ENCODE measurements around the gene ZNF124.

DNA sequence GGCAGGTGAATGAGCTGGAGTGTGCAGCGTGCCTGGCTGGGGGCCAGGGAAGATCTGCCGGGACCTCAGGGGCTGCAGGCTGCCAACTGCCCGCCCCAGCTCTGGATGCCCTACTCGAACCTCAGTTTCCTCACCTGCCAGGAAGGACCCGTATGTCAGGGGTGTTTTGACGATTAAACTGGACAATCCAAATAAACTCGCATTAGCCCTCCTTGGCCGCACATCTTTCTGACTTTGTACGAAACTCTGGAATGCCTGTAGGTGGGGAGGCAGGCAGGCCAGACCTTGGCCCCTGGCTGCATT lies 59.4 kb downstream of the ZNF124 start:
- TF ChIP-seq EZH2phosphoT487 (IDR thresholded peaks at IDR 0.05; ENCODE audit: low read depth, severe bottlenecking, unreplicated experiment) (no peak), EZH2 (IDR thresholded peaks at IDR 0.05; ENCODE audit: borderline replicate concordance) (no peak)
- TF ChIP-seq, protein P1, sequence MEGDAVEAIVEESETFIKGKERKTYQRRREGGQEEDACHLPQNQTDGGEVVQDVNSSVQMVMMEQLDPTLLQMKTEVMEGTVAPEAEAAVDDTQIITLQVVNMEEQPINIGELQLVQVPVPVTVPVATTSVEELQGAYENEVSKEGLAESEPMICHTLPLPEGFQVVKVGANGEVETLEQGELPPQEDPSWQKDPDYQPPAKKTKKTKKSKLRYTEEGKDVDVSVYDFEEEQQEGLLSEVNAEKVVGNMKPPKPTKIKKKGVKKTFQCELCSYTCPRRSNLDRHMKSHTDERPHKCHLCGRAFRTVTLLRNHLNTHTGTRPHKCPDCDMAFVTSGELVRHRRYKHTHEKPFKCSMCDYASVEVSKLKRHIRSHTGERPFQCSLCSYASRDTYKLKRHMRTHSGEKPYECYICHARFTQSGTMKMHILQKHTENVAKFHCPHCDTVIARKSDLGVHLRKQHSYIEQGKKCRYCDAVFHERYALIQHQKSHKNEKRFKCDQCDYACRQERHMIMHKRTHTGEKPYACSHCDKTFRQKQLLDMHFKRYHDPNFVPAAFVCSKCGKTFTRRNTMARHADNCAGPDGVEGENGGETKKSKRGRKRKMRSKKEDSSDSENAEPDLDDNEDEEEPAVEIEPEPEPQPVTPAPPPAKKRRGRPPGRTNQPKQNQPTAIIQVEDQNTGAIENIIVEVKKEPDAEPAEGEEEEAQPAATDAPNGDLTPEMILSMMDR (IDR thresholded peaks at IDR 0.05; ENCODE audit: poor library complexity), result no peak

Data from hepatocyte (in vitro differentiated cells).